Measurements from ENCODE around the gene UBA7.

UBA7 gene

GRCh38 chr3:49813497-49814174 lies at the start of gene UBA7:
Gene UBA7 (minus strand): TSS chr3:49813953. CDS start chr3:49813787, 166 bp downstream.
- no peak for TF ChIP-seq EP300 (IDR thresholded peaks at IDR 0.05; ENCODE audit: borderline replicate concordance)
- no peak for TF ChIP-seq NFIC (IDR thresholded peaks at IDR 0.05)
- TF ChIP-seq REST (IDR thresholded peaks at IDR 0.05; ENCODE audit: low read depth) = no peak
- TF ChIP-seq YY1 (IDR thresholded peaks at IDR 0.05; ENCODE audit: low read depth) = no peak
- no peak for TF ChIP-seq CREB1 (IDR thresholded peaks at IDR 0.05; ENCODE audit: low read depth)
- no peak for TF ChIP-seq ZBTB7A (IDR thresholded peaks at IDR 0.05; ENCODE audit: low read depth)
- no peak for TF ChIP-seq TCF12 (IDR thresholded peaks at IDR 0.05; ENCODE audit: low read depth)
- no peak for TF ChIP-seq TAF1 (IDR thresholded peaks at IDR 0.05; ENCODE audit: low read depth)
- no peak for TF ChIP-seq RAD21 (IDR thresholded peaks at IDR 0.05; ENCODE audit: low read depth)
- TF ChIP-seq TEAD4 (IDR thresholded peaks at IDR 0.05) = no peak
- TF ChIP-seq EGR1 (IDR thresholded peaks at IDR 0.05) = no peak

- no peak for TF ChIP-seq TAF1 (IDR thresholded peaks at IDR 0.05; ENCODE audit: low read depth)
- no peak for TF ChIP-seq EGR1 (IDR thresholded peaks at IDR 0.05)
- TF ChIP-seq REST (IDR thresholded peaks at IDR 0.05; ENCODE audit: low read depth) = no peak
- no peak for TF ChIP-seq TCF12 (IDR thresholded peaks at IDR 0.05; ENCODE audit: low read depth)
- no peak for TF ChIP-seq EP300 (IDR thresholded peaks at IDR 0.05; ENCODE audit: borderline replicate concordance)
These were observed 46.0 kb upstream of the UBA7 start for GRCh38 chr3:49859576-49860305.

GRCh38 chr3:49856181-49857005 lies 42.6 kb upstream of the UBA7 start, which contains the start of gene TRAIP:
Gene TRAIP (minus strand): TSS chr3:49856564. CDS start chr3:49856453, 111 bp downstream.
- TF ChIP-seq EGR1 (IDR thresholded peaks at IDR 0.05) = peak; percentile 74
- no peak; the same call in 1 of the 2 replicates for TF ChIP-seq RAD21 (IDR thresholded peaks at IDR 0.05; ENCODE audit: low read depth)
- TF ChIP-seq TEAD4 (IDR thresholded peaks at IDR 0.05) = no peak
- TF ChIP-seq ZBTB7A (IDR thresholded peaks at IDR 0.05; ENCODE audit: low read depth) = no peak
- TF ChIP-seq TAF1 (IDR thresholded peaks at IDR 0.05; ENCODE audit: low read depth) = peak; percentile 85
- TF ChIP-seq FOXM1 (IDR thresholded peaks at IDR 0.05; ENCODE audit: borderline replicate concordance, low read depth) = no peak; the same call in 1 of the 2 replicates
- TF ChIP-seq CREB1 (IDR thresholded peaks at IDR 0.05; ENCODE audit: low read depth) = peak; percentile 80
- peak; percentile 31; the same call in 1 of the 2 replicates for TF ChIP-seq NFIC (IDR thresholded peaks at IDR 0.05)
- TF ChIP-seq MAX (IDR thresholded peaks at IDR 0.05) = peak; percentile 94

GRCh38 chr3:49855662-49856061 lies 41.9 kb upstream of the UBA7 start:
- TF ChIP-seq ZBTB7A (IDR thresholded peaks at IDR 0.05; ENCODE audit: low read depth) (no peak), RAD21 (IDR thresholded peaks at IDR 0.05; ENCODE audit: low read depth) (no peak), FOXM1 (IDR thresholded peaks at IDR 0.05; ENCODE audit: borderline replicate concordance, low read depth) (no peak), TCF12 (IDR thresholded peaks at IDR 0.05; ENCODE audit: low read depth) (no peak), NFIC (IDR thresholded peaks at IDR 0.05) (no peak), REST (IDR thresholded peaks at IDR 0.05; ENCODE audit: low read depth) (no peak), EP300 (IDR thresholded peaks at IDR 0.05; ENCODE audit: borderline replicate concordance) (no peak), EGR1 (IDR thresholded peaks at IDR 0.05) (no peak), USF1 (IDR thresholded peaks at IDR 0.05) (no peak), CREB1 (IDR thresholded peaks at IDR 0.05; ENCODE audit: low read depth) (no peak), YY1 (IDR thresholded peaks at IDR 0.05; ENCODE audit: low read depth) (no peak), TAF1 (IDR thresholded peaks at IDR 0.05; ENCODE audit: low read depth) (no peak), MAX (IDR thresholded peaks at IDR 0.05) (no peak), TEAD4 (IDR thresholded peaks at IDR 0.05) (no peak)

Data from Ishikawa (cell line).